ENCODE results near the gene SYNRG. TPM values are rescaled to one million over a fixed set of nuclear protein-coding genes. Genes with fewer than 3 reads are reported as not detected.
"Not testable (repeated sequence)": the region's sequence is repeated elsewhere in the genome, so short reads cannot be mapped to it uniquely, and the experiment has no call there.

Gene SYNRG
- 6.0 TPM in 2 replicates for total RNA-seq (2014; rRNA removed; shearing (Covaris generic))
- 6.7 and 8.7 TPM in 2 replicates for polyA plus RNA-seq (2014; cell fraction: nucleus; rRNA removed)

GRCh38 chr17:37609170-37610040, at the start of gene SYNRG:
SYNRG (minus strand) TSS chr17:37609418; CDS start chr17:37609355, 63 bp downstream.
- peak; percentile 94 for DNase-seq (ENCODE audit: extremely low read depth, low read depth)

GRCh38 chr17:37657202-37657601, 48.0 kb upstream of the SYNRG start:
- DNase-seq (ENCODE audit: extremely low read depth, low read depth): no peak

- DNase-seq (ENCODE audit: extremely low read depth, low read depth): no peak
Measured at GRCh38 chr17:37651849-37652248, 42.6 kb upstream of the SYNRG start.

GRCh38 chr17:37650419-37651003, 41.3 kb upstream of the SYNRG start:
- DNase-seq (ENCODE audit: extremely low read depth, low read depth): peak; percentile 64

- DNase-seq (ENCODE audit: extremely low read depth, low read depth): no peak
Measured at GRCh38 chr17:37648555-37648954, 39.3 kb upstream of the SYNRG start.

GRCh38 chr17:37647856-37648255, 38.6 kb upstream of the SYNRG start:
- DNase-seq (ENCODE audit: extremely low read depth, low read depth): no peak

DNA sequence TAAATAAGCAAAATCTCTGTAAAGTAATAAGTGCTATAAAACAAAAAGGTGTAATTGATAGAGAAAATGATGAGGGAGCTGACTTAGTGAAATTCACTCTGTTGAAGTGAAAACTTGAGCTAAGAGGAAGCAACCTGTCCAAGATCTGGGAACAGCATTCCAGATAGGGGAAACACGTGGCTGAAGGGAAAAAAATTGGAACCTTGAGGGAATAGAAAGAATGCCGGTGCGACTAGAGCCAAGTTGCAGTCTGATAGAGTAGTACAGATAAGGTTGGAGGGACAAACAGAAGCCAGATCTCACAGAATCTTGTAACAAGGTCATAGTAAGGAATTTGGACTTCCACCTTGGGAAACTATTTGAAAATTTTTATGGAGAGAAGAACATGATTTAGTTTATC, 34.7 kb upstream of the SYNRG start:
- DNase-seq (ENCODE audit: extremely low read depth, low read depth): no peak

DNA sequence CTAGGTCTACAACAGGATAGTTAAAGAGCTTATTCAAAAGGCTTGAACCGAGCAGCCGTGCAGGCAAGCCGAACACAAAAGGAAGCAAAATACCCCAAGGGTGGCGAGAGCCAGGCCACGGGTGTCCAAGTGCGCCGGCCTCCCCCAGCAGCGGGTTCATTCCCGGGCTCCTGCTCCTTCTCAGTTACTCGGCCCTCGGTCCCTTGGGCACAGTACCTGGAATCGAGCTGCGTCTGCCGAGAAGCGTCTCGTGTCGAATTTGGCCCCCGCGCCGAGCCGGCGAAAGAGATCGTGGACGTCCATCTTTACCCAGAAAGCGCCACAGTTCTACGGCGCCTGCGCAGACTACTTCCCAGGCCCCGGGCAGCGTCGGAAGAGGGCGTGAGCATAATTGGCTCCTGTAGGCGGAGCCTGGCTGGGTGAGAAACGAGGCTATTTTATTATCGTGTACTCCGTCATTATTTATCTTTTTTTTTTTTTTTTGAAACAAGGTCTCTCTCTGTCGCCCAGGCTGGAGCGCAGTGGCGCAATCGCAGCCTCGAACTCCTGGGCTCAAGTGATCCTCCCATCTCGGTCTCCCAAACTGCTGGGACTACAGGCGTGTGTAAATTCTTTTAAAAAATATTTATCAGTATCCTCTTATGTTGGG, 34.0 kb upstream of the SYNRG start, which contains the start of gene DDX52:
DDX52 (minus strand) TSS at position 329 of the 649 bp plus-strand sequence; CDS start at position 303, 26 bp downstream.
- peak; percentile 90 for DNase-seq (ENCODE audit: extremely low read depth, low read depth)

DNA sequence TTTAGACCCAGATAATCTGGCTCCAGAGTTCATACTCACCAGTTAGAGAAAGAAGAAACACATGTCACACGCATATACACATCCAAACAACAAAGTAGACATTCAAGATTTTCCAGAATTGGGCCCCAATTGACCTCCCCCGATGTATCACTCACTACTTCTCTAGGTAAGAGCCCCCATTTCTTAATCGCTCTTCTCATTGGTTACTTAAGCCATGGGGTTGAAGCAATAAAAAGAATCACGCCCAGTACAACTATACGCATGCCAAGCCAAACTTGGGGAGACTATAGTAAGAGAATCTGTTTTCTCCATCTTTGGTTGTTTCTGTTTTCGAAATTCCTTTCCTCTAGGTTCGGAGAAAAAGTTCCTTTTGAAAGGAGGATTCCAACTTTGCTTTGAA, 33.5 kb upstream of the SYNRG start:
- DNase-seq (ENCODE audit: extremely low read depth, low read depth): peak; percentile 6

DNA sequence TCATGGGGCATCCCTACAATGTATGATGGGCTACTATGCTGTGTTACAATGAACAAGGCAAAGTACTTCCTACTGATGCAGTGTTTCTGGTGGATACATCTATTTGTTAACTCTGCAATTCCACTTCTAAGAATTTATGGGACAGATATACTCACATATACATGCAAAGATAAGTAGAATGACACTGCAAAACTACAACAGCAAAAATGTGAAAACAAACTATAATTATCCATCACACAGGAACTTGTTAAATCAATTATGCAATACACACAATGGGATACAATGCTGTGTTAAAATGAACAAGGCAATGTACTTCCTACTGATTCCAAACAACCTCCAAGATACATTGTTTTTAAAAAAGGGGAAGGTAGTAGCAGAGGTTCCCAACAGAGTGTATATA, 30.8 kb upstream of the SYNRG start:
- no peak for DNase-seq (ENCODE audit: extremely low read depth, low read depth)

- no peak for DNase-seq (ENCODE audit: extremely low read depth, low read depth)
Measured at GRCh38 chr17:37637956-37638355, 28.7 kb upstream of the SYNRG start.

GRCh38 chr17:37616430-37616829, 7.2 kb upstream of the SYNRG start:
- DNase-seq (ENCODE audit: extremely low read depth, low read depth): not testable (repeated sequence)

DNA sequence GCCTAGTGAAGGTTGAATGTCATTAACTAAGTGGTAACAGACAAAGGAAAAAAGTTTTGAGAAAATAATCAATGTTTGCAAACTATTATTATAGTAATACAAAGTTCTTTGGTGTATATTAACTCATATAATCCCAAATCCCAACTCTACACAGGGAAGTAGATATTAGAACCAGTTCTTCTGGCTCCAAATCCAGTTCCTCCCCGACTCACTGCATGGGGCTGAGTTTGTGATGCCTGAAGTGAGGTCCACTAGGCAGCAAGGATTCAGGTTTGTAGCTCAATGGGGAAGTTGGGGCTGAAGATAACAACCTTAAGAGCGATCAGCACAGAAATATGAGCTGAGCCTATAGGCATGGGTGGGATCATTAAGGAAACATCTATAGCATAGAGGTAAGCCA, 5.6 kb upstream of the SYNRG start:
- no peak for DNase-seq (ENCODE audit: extremely low read depth, low read depth)

DNA sequence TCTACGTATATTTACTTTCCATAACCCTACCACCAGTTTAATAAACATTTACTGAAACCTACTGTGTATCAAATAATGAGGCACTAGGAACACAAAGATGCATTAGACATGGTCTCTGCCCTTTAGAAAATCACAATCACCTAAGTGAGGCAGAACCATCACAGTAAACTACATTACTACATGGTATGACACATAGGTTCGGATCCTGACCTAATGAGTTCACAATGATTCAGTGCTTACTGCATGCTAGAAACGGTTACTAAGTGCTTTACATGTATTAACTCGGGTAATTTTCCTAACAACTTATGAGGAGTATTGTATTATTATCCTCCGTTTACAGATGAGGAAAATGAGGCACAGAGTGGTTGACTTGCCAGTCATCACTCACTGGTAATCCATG, 5.2 kb upstream of the SYNRG start:
- DNase-seq (ENCODE audit: extremely low read depth, low read depth): no peak

GRCh38 chr17:37610971-37611370, 1.8 kb upstream of the SYNRG start:
- no peak for DNase-seq (ENCODE audit: extremely low read depth, low read depth)

DNA sequence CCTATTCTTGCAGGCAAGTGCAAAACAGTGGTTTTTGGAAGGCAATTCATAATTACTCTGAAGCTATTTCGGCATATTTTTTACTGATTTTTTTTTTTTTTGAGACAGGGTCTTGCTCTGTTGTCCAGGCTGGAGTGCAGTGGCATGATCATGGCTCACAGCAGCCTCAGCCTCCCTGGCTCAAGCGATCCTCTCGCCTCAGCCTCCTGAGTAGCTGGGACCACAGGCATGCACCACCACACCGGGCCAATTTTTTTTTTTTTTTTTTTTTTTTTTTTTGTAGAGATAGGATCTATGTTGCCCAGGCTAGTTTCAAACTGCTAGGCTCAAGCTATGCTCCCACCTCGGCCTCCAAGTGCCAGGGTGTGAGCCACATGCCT, 813 bp upstream of the SYNRG start:
- DNase-seq (ENCODE audit: extremely low read depth, low read depth): not testable (repeated sequence)

DNA sequence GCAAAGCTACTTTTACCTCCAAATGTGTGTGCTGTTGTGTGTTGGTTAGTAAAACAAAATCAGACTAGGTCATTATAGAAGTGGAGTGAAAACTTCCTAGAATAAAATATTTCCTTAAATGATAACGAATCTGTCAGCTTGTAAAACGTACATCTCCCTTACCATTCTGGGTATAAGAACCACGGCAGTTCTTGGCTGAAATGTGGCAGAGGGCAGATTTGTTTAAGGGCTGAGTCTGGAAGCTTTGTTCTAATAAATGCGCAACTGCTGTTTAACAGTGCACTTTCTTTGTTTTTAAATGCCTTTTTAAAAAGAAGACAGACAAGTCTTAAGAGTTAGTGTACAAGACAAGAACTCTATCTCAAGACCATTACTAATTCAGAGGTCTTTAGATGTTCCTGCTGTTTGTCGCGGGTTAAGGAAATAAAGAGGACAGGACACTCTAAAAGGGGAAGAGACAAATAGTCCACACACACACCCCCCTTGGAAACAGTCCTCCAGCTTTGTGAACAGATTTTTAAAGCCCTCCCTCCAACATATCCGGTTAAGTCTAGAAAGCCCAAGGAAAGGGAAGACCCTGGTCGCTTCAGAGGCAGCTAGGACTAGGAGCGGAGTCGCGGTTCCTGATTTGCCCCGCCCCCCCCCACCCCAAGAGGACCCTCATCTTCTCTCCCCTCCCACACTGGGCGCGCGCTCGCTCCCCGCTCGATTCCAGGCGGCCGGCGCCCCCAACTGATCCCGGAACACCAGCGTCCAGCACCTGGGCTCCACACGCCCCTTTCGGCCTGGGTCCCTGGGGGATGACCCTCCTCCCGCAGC, 658 bp downstream of the SYNRG start:
- peak; percentile 6 for DNase-seq (ENCODE audit: extremely low read depth, low read depth)

DNA sequence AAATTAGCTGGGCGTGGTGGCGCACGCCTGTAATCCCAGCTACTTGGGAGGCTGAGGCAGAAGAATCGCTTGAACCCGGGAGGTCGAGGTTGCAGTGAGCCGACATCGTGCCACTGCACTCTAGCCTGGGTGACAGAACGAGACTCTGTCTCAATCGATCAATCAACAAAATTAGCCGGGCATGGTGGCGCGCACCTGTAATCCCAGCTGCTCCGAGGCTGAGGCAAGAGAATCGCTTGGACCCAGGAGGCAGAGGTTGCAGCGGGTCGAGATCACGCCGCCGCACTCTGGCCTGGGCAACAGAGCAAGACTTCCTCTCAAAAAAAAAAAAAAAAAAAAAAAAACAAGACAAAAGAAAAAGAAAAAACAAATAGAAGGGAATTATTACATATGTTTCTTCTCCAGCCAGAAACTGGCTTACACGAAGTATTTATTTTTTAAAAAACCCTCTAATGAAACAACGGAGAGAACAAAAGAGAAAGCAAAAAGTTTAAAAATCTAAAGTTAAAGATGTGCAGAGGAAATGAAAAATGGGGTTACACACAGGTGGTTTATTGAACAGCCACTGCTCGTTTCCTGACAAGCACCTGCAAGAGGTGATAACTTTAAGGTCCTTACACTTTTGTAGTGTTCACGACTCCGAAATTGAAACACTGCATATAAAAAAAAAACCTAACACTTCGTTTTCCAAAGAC, 1.4 kb downstream of the SYNRG start:
- DNase-seq (ENCODE audit: extremely low read depth, low read depth): no peak

DNA sequence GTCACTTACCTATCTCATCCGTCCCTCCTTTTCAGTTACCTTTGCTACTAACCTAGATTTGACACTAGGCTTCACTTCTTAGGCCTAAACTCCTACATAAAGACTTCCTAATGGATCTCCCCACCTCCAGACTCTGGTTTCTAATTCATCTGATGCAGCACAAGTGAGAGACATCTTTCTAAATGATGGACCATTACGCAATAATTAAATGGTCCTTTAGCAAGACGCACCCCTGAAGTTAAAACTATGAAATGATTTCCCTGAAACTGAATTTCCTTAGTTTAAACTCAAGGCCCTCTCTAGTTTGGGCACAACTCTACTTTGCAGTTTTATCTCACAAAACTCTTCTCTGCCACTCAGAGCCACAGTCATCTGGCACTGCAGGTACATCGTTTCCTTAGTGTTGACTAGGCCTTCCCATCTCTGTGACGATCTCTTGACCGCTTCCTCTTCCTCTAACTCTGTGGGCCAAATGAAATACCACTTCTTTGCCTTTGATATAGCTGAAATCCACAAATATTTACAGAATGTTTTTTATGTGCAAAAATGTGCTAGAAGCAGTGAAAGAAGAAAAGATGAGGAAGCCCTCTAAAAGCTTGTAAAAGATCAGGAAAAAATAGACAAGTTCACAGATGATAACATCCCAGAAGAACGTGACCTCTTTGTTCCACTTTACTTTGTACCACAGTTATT, 3.3 kb downstream of the SYNRG start:
- DNase-seq (ENCODE audit: extremely low read depth, low read depth): no peak
